GM18861 (cell line): ENCODE results near the gene KRTAP11-1.

Source experiments
- ATAC-seq: cut with Tn5 transposase; IDR thresholded peaks from one replicate; pipeline ENCODE4 v1.9.1; 2021; ENCODE audit not compliant: unreplicated experiment

The KRTAP11-1 gene, protein sequence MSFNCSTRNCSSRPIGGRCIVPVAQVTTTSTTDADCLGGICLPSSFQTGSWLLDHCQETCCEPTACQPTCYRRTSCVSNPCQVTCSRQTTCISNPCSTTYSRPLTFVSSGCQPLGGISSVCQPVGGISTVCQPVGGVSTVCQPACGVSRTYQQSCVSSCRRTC

DNA sequence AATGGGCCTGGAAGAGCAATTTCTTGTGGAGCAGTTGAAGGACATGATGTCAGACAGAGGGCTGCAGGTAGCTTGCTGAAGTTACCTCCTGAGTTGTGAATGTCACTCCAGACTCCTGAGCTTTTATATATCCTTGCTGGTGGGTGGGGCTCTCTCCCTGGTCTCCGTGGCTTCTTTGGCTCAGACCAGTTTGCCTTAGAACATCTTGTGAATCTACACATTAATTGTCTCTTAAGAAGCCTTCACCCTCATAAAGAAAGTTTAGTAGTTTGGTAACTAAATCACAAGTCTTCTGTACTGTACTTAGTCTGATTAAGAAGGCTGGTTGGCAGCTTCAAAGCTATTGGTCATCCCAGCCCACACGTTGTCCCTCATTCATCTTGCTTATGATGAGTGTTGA, at the start of gene KRTAP11-1:
Gene KRTAP11-1 (minus strand): TSS at position 101 of the 400 bp plus-strand sequence. CDS start 56 bp downstream, at position 45.
- ATAC-seq, result no peak

DNA sequence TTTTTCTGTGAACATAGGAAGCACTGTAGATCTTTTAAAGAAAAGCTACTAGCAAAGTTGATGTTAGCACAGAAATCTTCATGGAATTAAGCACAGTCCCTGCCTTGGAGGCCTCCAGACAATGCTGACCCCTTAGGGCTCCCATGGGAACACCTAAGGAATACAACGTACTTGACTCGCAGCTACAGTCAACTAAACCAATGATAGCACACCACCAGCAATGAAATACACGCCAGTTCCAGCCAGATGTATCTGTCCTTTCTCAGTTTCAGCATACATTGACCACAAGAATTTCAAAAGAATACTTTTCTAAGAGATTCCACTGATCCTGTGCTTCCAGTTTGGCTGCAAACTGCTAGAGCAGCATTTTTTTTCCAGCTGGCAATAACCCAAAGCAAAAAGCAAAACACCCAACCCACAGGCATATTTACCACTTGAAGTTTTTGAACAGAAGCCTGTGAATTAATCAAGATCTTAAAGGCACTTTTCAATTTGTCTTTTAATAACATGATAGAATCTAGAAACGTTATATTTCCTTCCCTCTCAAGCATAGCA, 42.8 kb upstream of the KRTAP11-1 start:
- ATAC-seq, result no peak

DNA sequence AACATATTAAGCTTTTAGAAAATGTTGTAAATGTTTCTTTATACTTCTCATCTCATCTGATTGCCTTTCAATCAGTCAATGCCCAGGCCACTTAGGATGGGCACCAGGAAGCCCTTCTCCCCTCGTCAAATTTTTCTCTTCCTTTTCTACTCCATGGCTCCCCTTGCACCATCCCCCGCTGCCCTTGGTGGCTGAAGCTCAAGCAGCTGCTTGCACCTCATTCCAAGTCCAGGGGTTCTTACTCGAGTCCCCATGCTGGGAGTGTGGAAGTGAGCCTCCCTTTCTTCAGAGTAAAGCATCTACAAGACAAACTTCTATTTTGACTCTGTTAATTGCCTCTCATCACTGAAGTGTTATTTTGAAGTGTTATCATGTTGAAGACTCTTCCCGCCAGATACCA, 39.7 kb upstream of the KRTAP11-1 start:
- no peak for ATAC-seq

DNA sequence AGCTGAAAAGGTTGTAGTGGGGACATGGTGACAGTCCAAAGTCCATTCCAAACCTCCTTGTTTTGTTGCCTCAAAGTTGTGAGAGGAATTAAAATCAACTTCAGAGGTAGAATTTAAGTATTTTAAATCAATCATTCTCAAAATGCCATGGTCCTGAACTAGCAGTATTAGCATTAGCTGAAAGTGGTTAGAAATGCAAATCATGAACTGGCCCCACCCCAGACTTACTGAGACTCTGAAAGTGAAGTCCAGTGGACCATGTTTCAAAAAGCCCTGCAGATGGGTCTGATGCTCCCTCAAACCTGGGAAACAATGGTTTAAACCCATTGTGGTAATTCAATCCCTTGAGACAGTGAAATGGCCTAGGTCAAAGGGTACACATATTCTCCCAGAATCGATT, 36.2 kb upstream of the KRTAP11-1 start:
- no peak for ATAC-seq

DNA sequence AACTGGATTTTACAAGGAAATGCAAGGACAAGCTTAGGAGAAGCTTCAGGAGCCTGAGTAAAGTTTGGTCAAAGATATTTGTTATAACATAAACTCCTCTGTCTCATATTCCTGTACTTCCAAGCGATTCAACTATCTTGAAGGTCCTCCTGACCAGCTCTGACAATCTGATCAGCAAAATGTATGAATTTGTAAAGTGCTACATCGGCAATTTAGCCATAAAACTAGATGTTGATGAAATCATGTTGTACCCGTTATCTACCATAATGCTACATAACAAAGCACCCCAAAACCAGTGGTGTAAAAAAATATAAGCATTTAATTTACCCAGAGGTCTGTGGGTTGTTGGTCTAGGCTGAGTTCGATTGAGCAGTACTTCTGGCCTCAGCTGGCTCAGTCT, 19.5 kb upstream of the KRTAP11-1 start:
- ATAC-seq, result no peak

DNA sequence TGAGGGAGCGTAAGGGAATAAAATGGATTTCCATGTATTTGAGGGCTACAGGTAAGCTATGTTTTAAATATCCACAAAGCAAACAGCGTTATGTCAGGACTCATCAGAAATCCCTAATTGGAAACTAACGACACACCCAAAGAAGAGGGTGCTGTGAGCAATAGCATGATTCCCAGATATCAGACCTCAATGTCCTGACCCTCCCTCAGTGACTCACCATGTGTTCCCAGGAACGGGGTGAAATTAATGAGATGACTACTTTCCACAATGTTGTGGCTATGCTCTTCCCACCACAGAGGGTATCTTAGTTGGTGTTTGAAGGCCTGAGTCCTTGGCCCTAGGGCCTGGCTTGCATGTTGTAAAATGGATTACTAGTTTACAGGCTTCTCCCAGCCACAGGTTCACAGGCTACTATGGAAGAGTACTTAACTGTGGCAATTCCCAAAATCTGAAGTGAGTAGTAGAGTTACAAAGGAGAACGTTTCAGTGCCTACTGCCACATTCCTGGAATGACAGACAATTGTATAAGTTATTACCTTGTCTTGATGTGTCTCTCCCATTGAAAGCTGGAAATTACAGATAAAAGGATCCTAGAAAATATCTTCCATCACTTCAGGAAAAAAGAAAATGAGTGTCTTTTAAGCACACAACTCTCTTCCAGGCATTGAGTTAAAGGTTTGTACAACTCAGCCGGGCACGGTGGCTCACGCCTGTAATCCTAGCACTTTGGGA, 1.7 kb upstream of the KRTAP11-1 start:
- ATAC-seq, result no peak

DNA sequence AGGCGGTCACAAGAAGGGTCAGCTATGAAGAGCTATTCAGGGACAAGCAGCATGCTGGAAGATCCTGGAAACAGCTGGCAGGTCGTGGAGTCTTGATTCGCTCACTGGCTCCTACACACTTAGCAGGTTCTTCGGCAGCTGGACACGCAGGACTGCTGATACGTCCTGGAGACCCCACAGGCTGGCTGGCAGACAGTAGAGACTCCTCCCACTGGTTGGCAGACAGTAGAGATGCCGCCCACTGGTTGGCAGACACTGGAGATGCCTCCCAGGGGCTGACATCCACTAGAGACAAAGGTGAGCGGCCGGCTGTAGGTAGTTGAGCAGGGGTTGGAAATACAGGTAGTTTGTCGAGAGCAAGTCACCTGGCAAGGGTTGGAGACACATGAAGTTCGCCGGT, 466 bp downstream of the KRTAP11-1 start:
- no peak for ATAC-seq

DNA sequence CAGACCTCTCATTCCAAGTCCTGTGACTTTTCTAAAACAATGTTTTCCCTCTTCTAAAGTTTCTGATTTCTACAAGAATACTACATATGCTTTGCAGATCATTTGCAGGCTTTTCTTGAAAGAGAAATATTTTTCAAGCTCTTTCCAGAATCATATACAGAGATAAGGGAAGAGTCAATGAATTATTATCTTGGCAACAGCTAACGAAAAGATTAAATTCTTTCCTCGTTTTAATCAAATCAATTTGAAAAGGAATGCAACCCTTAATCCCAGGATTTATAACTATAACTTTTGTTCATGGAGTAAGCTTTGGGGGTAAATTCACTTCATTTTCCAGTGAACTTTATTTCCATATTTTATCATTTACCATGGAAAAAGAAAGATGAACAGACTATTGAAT, 6.9 kb downstream of the KRTAP11-1 start:
- no peak for ATAC-seq

DNA sequence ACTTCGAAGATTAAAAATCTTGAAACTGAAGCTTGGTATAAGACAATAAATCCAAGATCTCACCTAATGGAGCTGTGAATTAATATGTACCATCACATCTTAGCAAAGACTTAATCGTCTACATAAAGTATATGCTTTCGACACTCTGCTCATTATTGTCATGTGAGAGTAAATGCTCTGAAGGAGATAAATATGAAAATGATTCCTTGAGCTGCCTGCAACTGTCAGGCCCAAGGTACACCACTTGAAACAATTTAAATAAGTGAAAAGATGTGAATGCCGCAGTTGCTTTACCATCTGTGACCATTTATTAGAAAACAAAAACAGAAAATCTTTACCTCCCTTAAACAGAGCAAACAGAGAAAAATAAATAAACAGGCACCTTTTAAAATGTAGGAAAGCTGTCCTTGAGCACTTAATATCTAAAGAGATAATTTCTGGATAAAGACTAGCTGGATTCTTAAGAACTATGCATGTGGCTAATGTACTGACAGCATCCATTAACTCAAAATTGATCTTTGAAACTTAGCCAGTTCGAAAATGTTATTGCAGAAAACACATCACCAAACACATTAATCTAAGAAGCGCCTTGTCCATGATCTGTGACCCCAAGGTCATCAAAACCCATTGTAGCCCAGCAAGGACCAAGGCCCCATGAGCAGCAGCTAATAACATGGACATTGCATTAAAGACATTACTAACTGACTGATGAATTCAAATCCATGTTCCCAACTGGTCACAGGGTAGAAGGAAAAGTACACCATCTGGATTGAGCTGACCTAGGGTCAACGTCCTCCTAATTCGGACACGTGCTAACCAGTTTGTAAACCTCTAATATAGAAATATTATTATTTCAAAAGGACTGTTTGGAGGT, 33.5 kb downstream of the KRTAP11-1 start:
- no peak for ATAC-seq

DNA sequence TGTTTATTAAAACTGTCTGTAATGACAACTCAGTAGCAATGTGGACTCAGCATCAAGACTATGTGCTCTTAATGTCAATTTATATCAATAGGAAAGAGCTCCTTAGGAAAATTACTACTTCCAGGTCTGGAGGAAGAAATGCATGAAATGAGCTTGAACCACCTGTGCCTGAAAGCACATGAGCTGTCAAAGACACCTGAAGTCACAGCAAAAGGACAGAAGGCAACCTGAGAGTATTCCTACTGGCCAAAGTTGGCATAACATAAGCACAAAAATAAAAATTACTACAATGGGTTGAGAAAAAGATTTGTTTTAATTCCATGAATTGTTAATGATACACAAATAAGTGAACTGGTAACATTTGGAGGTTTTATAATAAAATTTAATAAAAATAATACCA, 38.4 kb downstream of the KRTAP11-1 start:
- ATAC-seq, result no peak

DNA sequence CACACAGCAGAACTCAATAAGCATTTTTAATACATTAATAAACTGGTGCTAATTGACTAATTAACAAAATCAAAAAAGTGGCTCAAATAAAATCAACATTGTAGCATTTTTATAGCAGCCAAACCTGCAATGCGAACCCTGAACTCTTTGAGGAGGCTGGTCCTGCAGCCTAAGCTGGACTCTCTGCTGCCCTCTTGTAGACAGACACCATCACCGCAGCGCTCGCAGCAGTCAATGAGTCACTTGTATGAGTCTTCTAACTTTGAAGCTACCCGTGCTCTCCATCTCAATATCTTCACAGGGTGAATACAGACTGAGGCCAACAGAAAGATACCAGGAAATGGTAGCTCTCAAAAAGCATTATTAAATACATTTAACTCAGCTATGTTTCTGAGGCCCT, 42.1 kb downstream of the KRTAP11-1 start:
- no peak for ATAC-seq

DNA sequence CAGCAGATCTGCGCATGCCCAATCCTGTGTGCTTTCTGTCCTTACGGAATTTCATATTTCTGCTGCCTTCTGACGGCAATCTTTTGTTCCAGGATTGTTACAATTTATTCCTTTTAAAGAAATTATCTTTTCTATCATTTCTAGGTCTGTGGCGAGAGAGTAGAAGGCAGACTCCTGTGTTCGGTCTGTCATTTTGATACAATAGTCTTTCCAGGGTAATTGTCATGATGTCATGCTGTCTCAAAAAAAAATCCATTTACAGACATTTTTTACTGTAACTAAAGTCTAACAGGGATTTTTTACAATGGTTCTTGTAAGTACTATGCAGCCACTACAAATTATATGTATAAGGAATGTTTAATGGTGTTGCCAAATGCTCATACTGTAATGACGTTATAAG, 42.8 kb downstream of the KRTAP11-1 start:
- ATAC-seq, result no peak

DNA sequence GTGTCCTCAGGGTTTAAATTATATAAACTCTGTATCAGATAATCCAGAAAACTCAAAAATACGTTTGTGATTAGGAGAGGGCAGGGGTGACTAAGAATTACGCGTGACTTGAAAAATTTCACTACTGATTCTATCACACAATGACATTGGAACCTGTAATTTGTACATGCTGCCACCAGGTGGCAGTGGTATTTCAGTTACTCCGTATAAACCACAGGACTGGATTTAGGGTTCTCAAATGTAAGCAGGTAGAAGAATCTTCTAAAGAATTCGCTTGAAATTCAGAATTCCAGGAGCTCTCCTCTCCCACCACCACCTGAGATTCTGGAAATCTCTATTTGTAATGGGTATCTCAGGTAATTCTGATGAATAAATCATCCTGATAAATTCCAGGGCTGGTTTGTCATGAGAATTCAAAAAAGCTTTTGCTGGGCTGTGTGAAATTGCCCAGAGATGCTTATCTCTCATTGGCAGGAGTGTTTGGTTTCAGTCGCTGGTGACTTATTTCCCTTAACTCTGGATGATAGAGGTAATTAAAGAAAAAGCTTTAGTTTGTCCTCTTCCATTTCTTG, 50.1 kb downstream of the KRTAP11-1 start:
- no peak for ATAC-seq
